ENCODE measurements around the gene GRM5. TPM values are rescaled to one million over a fixed set of nuclear protein-coding genes. Genes with fewer than 3 reads are reported as not detected.

Gene GRM5
- total RNA-seq, 1 donor from 2014 or later: not detected

- no peaks in the 10 kb centered on the region for H3K4me1 ChIP-seq
- no peak overlapping the region for H3K27ac ChIP-seq
- H3K36me3 ChIP-seq: no peaks in the 10 kb centered on the region
- peak overlapping the region; percentile 36 to 54 for H3K4me3 ChIP-seq
- DNase-seq (ENCODE audit: extremely low spot score in 2 of 2): no peak
- H3K9me3 ChIP-seq: no peaks in the 10 kb centered on the region
- intact Hi-C loops (cut with DNase I): no loop called here
- no peaks in the 10 kb centered on the region for H3K27me3 ChIP-seq
- TF ChIP-seq CTCF (IDR thresholded peaks at IDR 0.05) (no peak), POLR2A (IDR thresholded peaks at IDR 0.05) (no peak), POLR2AphosphoS5 (IDR thresholded peaks at IDR 0.05; ENCODE audit: insufficient read depth in 1 of 2, low read depth in 1 of 2) (no peak)
Observed at GRCh38 chr11:88508759-88509581, 556.8 kb downstream of the GRM5 start.

GRCh38 chr11:88508418-88508758 lies 557.4 kb downstream of the GRM5 start:
- no peaks in the 10 kb centered on the region for H3K27me3 ChIP-seq
- no peak for TF ChIP-seq POLR2AphosphoS5 (IDR thresholded peaks at IDR 0.05; ENCODE audit: insufficient read depth in 1 of 2, low read depth in 1 of 2)
- TF ChIP-seq CTCF (IDR thresholded peaks at IDR 0.05): no peak
- TF ChIP-seq POLR2A (IDR thresholded peaks at IDR 0.05): no peak
- peak overlapping the region; percentile 36 to 54 for H3K4me3 ChIP-seq
- H3K36me3 ChIP-seq: no peaks in the 10 kb centered on the region
- H3K27ac ChIP-seq: no peak overlapping the region
- intact Hi-C loops (cut with DNase I): no loop called here
- no peaks in the 10 kb centered on the region for H3K9me3 ChIP-seq
- no peak for DNase-seq (ENCODE audit: extremely low spot score in 2 of 2)
- H3K4me1 ChIP-seq: no peaks in the 10 kb centered on the region

GRCh38 chr11:88507771-88508417 lies 557.9 kb downstream of the GRM5 start:
- Histone ChIP-seq H3K4me1 (no peaks in the 10 kb centered on the region), H3K4me3 (no peak overlapping the region)

GRCh38 chr11:88501541-88501940 lies 564.2 kb downstream of the GRM5 start:
- Histone ChIP-seq H3K36me3 (no peaks in the 10 kb centered on the region), H3K27ac (no peak overlapping the region), H3K27me3 (no peaks in the 10 kb centered on the region), H3K9me3 (no peaks in the 10 kb centered on the region), H3K4me3 (no peak overlapping the region), H3K4me1 (no peaks in the 10 kb centered on the region)
- TF ChIP-seq POLR2AphosphoS5 (IDR thresholded peaks at IDR 0.05; ENCODE audit: insufficient read depth in 1 of 2, low read depth in 1 of 2) (no peak), CTCF (IDR thresholded peaks at IDR 0.05) (no peak), POLR2A (IDR thresholded peaks at IDR 0.05) (no peak)
- no peak for DNase-seq (ENCODE audit: extremely low spot score in 2 of 2)
- intact Hi-C loops (cut with DNase I): no loop called here

More at GRCh38 chr11:88507771-88508417, 557.9 kb downstream of the GRM5 start:
- Histone ChIP-seq H3K27me3 (no peaks in the 10 kb centered on the region), H3K9me3 (no peaks in the 10 kb centered on the region), H3K27ac (no peak overlapping the region), H3K36me3 (no peaks in the 10 kb centered on the region)
- TF ChIP-seq CTCF (IDR thresholded peaks at IDR 0.05): no peak
- no peak for TF ChIP-seq POLR2AphosphoS5 (IDR thresholded peaks at IDR 0.05; ENCODE audit: insufficient read depth in 1 of 2, low read depth in 1 of 2)
- no peak for TF ChIP-seq POLR2A (IDR thresholded peaks at IDR 0.05)
- no peak for DNase-seq (ENCODE audit: extremely low spot score in 2 of 2)
- intact Hi-C loops (cut with DNase I): no loop called here

- Histone ChIP-seq H3K27me3 (no peaks in the 10 kb centered on the region), H3K36me3 (no peaks in the 10 kb centered on the region), H3K4me1 (no peaks in the 10 kb centered on the region), H3K27ac (no peak overlapping the region), H3K9me3 (no peaks in the 10 kb centered on the region), H3K4me3 (no peak overlapping the region)
- intact Hi-C loops (cut with DNase I): no loop called here
- TF ChIP-seq CTCF (IDR thresholded peaks at IDR 0.05) (no peak), POLR2A (IDR thresholded peaks at IDR 0.05) (no peak), POLR2AphosphoS5 (IDR thresholded peaks at IDR 0.05; ENCODE audit: insufficient read depth in 1 of 2, low read depth in 1 of 2) (no peak)
- no peak for DNase-seq (ENCODE audit: extremely low spot score in 2 of 2)
Observed at GRCh38 chr11:88495836-88496235, 569.9 kb downstream of the GRM5 start.

Measured in vagina (tissue), 2 donors.